K562 (cell line): ENCODE data around the gene CNBD2. TPM values are rescaled to one million over a fixed set of nuclear protein-coding genes. Genes with fewer than 3 reads are reported as not detected.

Experiments
- CEBPG ChIP-seq, 3 experiments: fragments of 200-800 bp in 1 of 3; sonication (Bioruptor generic) in 1 of 3; sonication (generic) in 1 of 3; formaldehyde crosslinking in 1 of 3; IDR thresholded peaks in 2 of 3; conservative IDR thresholded peaks in 1 of 3; 2 replicates each; pipeline versions ENCODE4 v1.6.1 to v1.8.0; 2016 to 2022; ENCODE audit warnings: missing compliant biosample characterization in 2 of 3, missing genetic modification characterization in 2 of 3, mild to moderate bottlenecking in 1 of 3, missing genetic modification reagents in 1 of 3
- CHD4 ChIP-seq: fragments of 200-600 bp; sonication (generic); IDR thresholded peaks from 3 replicates; pipeline ENCODE4 v1.6.1; 2012; ENCODE audit warnings: low read depth, mild to moderate bottlenecking, mixed read lengths, low read length, inconsistent platforms; ENCODE audit not compliant: insufficient read depth, insufficient replicate concordance, poor library complexity, severe bottlenecking
- CREBBP ChIP-seq: IDR thresholded peaks from one replicate; pipeline ENCODE4 v1.6.1; 2012; ENCODE audit warnings: low read depth, mild to moderate bottlenecking, control low read depth, inconsistent platforms, low read length
- CTBP1 ChIP-seq: fragments of 450-650 bp; IDR thresholded peaks from 2 replicates; pipeline ENCODE4 v1.6.1; 2016; ENCODE audit warnings: borderline replicate concordance
- DACH1 ChIP-seq: fragments of 450-650 bp; IDR thresholded peaks from 2 replicates; pipeline ENCODE4 v1.6.1; 2018; ENCODE audit not compliant: partially characterized antibody
- DIDO1 ChIP-seq: fragments of 450-650 bp; IDR thresholded peaks from 2 replicates; pipeline ENCODE4 v1.6.1; 2016; ENCODE audit warnings: low read depth, missing biosample characterization, missing genetic modification characterization
- ESRRB ChIP-seq: fragments of 250-450 bp; sonication (Bioruptor Pico); IDR thresholded peaks from 2 replicates; pipeline ENCODE4 v1.5.0; 2020; ENCODE audit warnings: mild to moderate bottlenecking, moderate library complexity, borderline replicate concordance
- FOXA1 ChIP-seq: fragments of 450-650 bp; IDR thresholded peaks from 2 replicates; pipeline ENCODE4 v1.6.1; 2016; ENCODE audit warnings: mild to moderate bottlenecking, borderline replicate concordance
- IRF9 ChIP-seq: fragments of 450-650 bp; IDR thresholded peaks from 2 replicates; pipeline ENCODE4 v1.6.1; 2016; ENCODE audit warnings: missing biosample characterization, missing genetic modification characterization
- NCOA4 ChIP-seq: fragments of 450-650 bp; IDR thresholded peaks from 2 replicates; pipeline ENCODE4 v1.6.1; 2018; ENCODE audit warnings: mild to moderate bottlenecking; ENCODE audit not compliant: partially characterized antibody
- RFX7 ChIP-seq: fragments of 250-450 bp; sonication (Bioruptor Pico); IDR thresholded peaks from 2 replicates; pipeline ENCODE4 v1.5.1; 2021; ENCODE audit warnings: mild to moderate bottlenecking
- STAT6 ChIP-seq: sonication (generic); formaldehyde crosslinking; IDR thresholded peaks from 2 replicates; pipeline ENCODE4 v1.8.1; 2023; ENCODE audit warnings: mild to moderate bottlenecking, missing genetic modification reagents
- TBL1XR1 ChIP-seq, 2 experiments: IDR thresholded peaks; 2 replicates each; pipeline ENCODE4 v1.6.1; 2012; ENCODE audit warnings: improper control_type of control experiment in 2 of 2, low read length in 2 of 2, mild to moderate bottlenecking in 1 of 2
- THRA ChIP-seq: fragments of 450-650 bp; IDR thresholded peaks from 2 replicates; pipeline ENCODE4 v1.6.1; 2017; ENCODE audit warnings: mild to moderate bottlenecking, moderate library complexity
- XRCC5 ChIP-seq: fragments of 200-400 bp; formaldehyde crosslinking; IDR thresholded peaks from 2 replicates; pipeline ENCODE4 v1.6.1; 2017; ENCODE audit warnings: low read depth, mild to moderate bottlenecking, low read length
- ZNF764 ChIP-seq: fragments of 250-450 bp; sonication (Bioruptor Pico); IDR thresholded peaks from 2 replicates; pipeline ENCODE4 v1.4.0; 2020; ENCODE audit warnings: low read depth, mild to moderate bottlenecking, moderate library complexity
- polyA plus RNA-seq, 8 experiments: library from polyadenylated mRNA; depleted of rRNA in 4 of 8; stranded (reverse) in 5 of 8; unstranded in 3 of 8; fragments of >200 nt; fragmentation: Nextera tagmentation in 2 of 8; fragmentation: Illumina TruSeq in 1 of 8; extraction: Ambion mirVana in 2 of 8; extraction: Trizol in 1 of 8; gene quantifications; 2 replicates each; pipeline versions ENCODE4 v1.2.1 to v1.2.3, GENCODE V29; 2011 to 2014; ENCODE audit warnings: inconsistent platforms in 1 of 8, missing spikeins in 1 of 8
- total RNA-seq, 7 experiments: library from RNA; depleted of rRNA in 6 of 7; stranded (reverse); fragments of >200 nt in 6 of 7; fragmentation: Illumina TruSeq in 2 of 7; extraction: Trizol in 2 of 7; gene quantifications; 2 replicates each; pipeline versions ENCODE4 v1.2.1 to v1.2.3, GENCODE V29; 2011 to 2021; ENCODE audit warnings: low replicate concordance in 1 of 7
- TF ChIP-seq, protein P1 (sequence below): fragments of 450-650 bp; IDR thresholded peaks from 2 replicates; pipeline ENCODE4 v1.6.1; 2016; ENCODE audit warnings: low read depth, mild to moderate bottlenecking, moderate library complexity

The CNBD2 gene
- total and polyA plus RNA-seq, 9 of the 15 experiments (the other 6 are each of a cell fraction or from before 2014, with no cell fraction given) = 3.2 to 17.5 (median 5.3) TPM

- TF ChIP-seq CTBP1 = no peak; the same call in 1 of the 2 replicates
- no peak for TF ChIP-seq RFX7 (CRISPR knock-in tag)
- no peak for TF ChIP-seq DIDO1 (tag)
- TF ChIP-seq CEBPG (CRISPR knock-in tag; IDR thresholded peaks at IDR 0.05) = no peak
- no peak for TF ChIP-seq CEBPG (tag; conservative IDR thresholded peaks at IDR 0.05 in 1 of 2, IDR thresholded peaks at IDR 0.05 in 1 of 2)
- no peak for TF ChIP-seq CHD4
- no peak for TF ChIP-seq DACH1
- TF ChIP-seq TBL1XR1 (IDR thresholded peaks at IDR 0.05; ENCODE audit: low read length in 2 of 2) = no peak
- no peak for TF ChIP-seq FOXA1
- no peak for TF ChIP-seq ESRRB (CRISPR knock-in tag)
- no peak for TF ChIP-seq ZNF764
- TF ChIP-seq STAT6 (CRISPR knock-in tag) = no peak
- no peak for TF ChIP-seq XRCC5
- TF ChIP-seq THRA = no peak
- no peak for TF ChIP-seq NCOA4
- no peak for TF ChIP-seq IRF9 (tag)
- TF ChIP-seq, protein P1, sequence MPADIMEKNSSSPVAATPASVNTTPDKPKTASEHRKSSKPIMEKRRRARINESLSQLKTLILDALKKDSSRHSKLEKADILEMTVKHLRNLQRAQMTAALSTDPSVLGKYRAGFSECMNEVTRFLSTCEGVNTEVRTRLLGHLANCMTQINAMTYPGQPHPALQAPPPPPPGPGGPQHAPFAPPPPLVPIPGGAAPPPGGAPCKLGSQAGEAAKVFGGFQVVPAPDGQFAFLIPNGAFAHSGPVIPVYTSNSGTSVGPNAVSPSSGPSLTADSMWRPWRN = no peak
- TF ChIP-seq CREBBP = no peak
Measured at GRCh38 chr20:36051318-36052116, 83.1 kb downstream of the CNBD2 start (continued).
